Frontal cortex (tissue), 4 donors: ENCODE data around the gene CNNM3. TPM values are rescaled to one million over a fixed set of nuclear protein-coding genes. Genes with fewer than 3 reads are reported as not detected.
A peak's percentile ranks its signal among the peaks of the same experiment; 100 is the strongest.
"Not testable (repeated sequence)": the region's sequence is repeated elsewhere in the genome, so short reads cannot be mapped to it uniquely, and the experiment has no call there.

Source experiments
- DNase-seq, 2 donors: peaks; one replicate each; pipeline ENCODE4 v3.0.0; 2012; ENCODE audit warnings: low spot score in 2 of 2
- FAIRE-seq: peaks from 2 replicates; lab custom pipeline; 2012; peaks lifted over from hg19 to GRCh38; lab: Jason Lieb, UNC
- total RNA-seq: library from RNA; depleted of rRNA; stranded (reverse); fragments of >200 nt; gene quantifications from one replicate; pipeline ENCODE4 v1.2.3, GENCODE V29; 2014
- donor health status: control.
- donor health status: control.
- donor health status: control.

The CNNM3 gene
- total RNA-seq, result 11.8 TPM

DNA sequence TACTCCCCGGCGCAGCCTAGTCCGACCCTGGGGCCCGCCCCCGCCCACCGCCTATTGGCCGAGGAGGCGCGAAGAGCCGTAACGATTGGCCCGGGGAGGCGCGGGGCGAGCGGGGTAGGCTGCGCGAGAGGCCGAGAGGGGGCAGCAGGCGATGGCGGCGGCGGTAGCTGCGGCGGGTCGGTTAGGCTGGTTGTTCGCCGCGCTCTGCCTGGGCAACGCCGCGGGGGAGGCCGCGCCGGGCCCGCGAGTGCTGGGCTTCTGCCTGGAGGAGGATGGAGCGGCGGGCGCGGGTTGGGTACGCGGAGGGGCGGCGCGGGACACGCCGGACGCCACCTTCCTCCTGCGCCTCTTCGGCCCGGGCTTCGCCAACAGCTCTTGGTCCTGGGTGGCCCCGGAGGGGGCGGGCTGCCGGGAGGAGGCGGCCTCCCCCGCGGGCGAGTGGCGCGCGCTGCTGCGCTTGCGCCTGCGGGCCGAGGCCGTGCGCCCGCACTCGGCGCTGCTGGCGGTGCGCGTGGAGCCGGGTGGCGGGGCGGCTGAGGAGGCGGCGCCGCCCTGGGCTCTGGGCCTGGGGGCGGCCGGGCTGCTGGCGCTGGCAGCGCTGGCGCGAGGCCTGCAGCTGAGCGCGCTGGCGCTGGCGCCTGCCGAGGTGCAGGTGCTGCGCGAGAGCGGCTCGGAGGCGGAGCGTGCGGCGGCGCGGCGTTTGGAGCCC, at the start of gene CNNM3:
Gene CNNM3, plus strand, starts transcription at position 142 of the 709 bp plus-strand sequence. Its CDS starts 10 bp downstream, at position 152.
- DNase-seq (peak; percentile 99), FAIRE-seq (no peak)

DNA sequence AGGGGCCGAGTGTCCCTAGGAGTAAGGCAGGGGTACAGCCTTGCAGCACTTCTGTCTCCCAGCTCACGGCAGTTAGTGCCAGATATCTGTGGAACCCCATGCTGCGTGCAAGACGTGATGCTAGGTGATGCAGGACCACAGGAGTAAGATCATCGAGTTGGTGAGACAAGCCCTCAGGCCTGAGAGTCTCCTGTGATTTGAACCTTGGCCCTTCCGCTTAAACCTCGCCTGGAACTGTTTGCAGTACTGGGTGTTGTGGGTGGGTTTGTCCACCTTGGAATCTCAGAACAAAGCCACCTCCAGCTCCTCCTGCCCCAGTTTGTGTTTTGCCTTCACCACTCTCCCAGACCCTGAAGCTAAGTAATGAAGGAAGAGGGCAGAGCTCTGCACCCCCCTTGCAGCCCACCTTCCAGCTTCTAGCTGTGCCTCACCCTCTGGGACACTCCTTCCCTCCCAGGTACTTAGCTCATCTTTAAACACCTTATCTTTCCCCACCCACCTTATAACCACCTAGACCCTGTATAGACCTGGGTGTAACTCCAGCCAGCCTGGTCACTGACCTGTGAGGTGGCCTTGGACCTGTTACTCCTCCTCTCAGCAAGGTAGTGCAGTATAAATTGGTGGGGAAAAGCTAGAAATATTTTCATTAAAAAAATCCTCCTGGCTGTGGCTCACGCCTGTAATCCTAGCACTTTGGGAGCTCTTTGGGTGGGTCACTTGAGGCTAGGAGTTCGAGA, 48.8 kb upstream of the CNNM3 start:
- no peak for FAIRE-seq

DNA sequence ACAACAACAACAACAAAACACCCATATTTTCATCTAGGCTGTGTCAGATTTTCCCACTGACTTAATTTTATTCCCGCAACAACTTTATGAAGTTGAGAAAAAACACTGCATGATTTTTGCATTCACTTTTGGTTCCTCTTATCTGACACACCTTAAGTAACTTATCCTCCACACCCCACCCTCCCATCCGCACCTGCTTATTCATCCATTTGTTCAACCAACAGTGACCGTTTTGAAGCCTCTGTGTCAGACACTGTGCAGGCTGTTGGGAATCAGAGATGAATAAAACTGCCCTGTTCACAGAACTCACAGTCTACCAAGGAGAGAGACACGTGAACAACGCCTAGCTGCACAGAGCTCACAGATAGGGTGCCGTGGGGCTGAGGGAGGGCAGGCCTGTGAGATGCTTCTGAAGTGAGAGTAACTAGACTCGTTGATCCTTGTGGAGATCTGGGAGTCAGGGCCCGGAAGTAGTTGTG, 47.9 kb upstream of the CNNM3 start:
- no peak for DNase-seq

More for the DNA sequence above, 48.8 kb upstream of the CNNM3 start:
- DNase-seq, result no peak

DNA sequence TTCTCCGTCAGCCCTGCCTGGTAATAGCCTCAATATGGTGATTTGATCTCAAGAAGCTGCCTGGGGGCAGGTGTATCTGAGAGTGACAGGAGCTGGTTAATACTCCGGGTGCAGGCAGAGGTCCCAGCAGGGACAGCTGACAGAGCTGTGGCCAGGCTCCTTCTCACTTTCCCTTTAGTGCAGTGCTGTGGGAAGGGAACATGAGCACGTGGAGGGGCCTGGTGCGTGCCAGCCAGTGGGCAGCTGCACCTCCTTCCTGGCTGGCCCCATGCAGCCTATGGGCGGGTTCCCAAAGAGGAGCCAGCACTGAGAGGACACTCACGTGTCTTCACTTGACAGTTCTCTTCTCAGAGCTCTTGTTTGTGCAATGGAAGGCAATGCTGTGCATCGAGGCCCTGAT, 46.3 kb upstream of the CNNM3 start:
- FAIRE-seq (no peak), DNase-seq (peak; percentile 35 to 54)

More for the DNA sequence above, 47.9 kb upstream of the CNNM3 start:
- no peak for FAIRE-seq

DNA sequence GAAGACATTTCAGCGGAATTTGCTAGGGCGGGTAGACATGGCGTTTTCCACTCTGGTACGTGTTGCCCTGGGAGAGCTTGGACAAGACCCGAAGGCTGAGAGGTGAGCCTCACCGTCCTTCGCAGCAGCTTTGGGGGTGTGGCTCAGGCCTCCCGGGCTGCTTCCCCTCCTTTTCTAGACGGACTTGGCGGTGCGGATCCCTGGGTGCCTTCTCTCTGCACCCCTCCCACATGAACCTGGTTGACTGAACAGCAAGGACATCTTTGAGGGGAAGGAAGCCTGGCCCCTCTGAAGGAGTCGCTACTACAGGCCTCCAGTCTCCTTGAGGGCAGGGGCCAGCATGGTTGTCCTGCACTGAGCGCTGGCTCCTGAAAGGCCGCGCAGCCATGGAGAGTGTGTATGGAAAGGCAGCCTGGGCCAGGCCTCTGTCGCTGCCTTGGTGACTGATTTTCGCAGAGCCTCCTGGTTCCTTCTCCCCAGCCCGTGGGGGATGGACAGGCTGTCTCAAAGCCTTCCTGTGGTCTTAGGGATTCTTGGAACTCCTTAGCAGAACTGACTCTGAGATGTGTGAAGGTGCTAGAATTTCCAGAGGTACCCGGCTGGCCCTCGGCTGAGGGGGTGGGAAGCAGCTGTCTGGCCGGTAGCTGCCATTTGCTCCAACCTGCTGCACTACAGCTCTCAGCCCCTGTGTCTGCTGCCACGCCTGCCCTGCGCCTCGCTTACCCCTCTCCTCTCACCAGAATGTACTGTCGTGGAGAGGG, 45.4 kb upstream of the CNNM3 start:
- FAIRE-seq (no peak), DNase-seq (no peak)

DNA sequence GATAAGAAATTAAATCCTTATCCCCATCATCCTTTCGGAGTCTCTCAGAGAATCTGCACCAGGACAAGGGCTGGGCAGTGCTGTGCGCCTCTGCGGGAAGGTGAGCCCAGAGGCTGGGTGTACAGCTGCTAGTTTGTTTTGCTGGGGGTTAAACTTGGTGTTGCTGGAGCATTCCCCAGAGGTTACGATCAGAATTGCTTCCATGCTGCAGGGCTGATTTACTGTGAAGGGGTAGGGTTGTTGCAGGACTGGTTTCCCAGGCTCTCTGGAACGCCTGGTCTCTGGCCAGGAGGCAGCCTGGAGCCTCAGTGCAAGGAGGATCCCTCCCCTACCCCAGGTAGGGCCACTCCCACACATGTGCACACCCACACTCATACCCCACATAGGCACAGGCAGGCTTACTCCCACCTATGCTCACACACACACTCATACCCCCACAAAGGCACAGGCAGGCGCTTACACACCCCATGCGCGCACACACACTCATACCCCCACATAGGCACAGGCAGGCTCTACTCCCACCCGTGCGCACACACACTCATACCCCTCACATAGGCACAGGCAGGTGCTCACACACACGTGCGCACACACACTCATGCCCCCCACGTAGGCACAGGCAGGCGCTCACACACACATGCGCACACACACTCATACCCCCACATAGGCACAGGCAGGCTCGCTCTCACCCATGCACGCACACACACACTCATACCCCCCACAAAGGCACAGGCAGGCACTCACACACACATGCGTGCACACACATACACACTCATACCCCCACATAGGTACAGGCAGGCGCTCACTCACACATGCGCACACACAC, 44.1 kb upstream of the CNNM3 start:
- DNase-seq, result no peak

DNA sequence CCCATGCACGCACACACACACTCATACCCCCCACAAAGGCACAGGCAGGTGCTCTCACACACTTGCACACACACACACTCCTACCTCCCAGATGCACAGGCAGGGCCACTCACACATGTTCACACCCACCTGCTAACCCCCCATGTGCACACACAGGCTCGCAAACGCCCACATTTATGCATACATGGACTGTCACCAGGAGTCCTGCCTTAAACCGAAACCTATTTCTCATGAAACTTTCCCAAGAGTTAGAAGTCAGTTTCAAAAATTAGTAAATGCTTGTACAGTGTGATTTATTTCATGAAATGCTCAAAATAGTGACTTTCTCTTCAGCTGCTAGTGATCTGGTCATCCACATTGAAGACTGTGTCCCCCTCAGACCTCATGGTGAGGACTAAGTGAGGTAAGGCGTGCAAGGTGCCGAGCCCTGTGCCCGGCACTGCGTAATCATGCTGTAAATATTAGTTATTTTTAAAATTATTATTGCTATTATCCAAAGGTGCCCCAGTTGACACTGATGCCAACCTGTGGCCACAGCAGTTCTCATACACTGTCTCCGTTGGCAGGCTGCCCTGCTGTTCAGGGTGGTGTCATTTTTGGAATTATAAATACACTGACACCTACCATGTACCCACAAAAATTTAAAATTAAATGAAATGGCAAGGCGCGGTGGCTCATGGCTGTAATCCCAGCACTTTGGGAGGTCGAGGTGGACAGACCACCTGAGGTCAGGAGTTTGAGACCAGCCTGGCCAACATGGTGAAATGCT, 43.0 kb upstream of the CNNM3 start:
- DNase-seq, result no peak
- no peak for FAIRE-seq

More for the DNA sequence above, 44.1 kb upstream of the CNNM3 start:
- FAIRE-seq, result no peak

DNA sequence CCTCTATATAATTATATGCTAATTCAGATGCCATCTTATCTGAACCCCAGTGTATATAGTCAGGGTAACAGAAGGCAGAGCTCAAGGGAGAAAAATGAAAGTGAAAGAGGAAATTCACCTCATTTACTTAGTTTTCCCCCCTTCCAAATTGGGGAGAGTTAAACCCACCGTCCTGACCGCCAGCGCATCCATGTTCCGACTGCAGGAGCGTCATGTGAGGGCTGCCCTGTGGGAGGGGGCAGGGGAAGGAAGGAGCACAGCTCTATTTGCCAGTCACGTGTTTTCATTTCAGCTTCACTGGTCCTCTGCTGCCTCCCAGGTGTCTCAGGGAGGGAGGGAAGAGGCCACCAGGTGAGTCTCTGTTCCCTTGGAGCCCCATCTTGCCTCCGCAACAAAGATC, 42.1 kb upstream of the CNNM3 start:
- DNase-seq (no peak), FAIRE-seq (no peak)

DNA sequence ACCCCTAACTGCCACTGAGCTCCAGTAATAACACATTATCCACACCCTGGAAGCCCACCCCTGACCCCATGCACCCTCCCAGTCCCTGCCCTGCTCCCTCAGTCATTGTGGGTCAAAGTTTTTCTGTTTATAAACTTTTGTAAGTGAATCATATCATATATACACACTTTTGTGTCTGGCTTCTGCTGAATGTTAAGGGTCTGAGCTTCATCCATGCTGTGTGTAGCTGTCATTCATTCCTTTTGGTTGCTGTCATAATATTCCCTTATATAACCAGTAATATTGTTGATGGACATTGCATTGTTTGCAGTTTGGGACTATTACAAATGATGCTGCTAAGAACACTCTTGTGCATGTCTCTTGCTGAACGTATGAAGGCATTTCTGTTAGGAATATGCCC, 40.9 kb upstream of the CNNM3 start:
- DNase-seq (no peak), FAIRE-seq (no peak)

DNA sequence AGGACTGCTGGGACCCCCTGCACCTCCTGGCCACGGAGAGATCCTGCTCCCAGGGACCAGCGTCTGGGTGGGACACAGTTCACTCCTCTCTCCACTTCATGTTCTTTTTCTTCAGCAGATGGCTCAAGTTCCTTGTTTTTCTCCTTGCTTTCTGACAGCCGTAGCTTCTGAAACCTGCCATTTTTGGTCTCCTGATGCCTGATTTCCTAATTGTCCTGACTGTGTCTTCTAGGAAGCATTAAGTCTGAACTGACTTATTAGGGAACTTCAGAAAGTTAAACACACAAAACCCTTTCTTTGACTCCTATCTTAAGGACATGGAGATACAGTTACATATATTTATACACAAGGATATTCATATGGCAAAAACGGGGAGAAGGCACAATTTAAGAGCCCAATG, 32.7 kb upstream of the CNNM3 start:
- no peak for FAIRE-seq

DNA sequence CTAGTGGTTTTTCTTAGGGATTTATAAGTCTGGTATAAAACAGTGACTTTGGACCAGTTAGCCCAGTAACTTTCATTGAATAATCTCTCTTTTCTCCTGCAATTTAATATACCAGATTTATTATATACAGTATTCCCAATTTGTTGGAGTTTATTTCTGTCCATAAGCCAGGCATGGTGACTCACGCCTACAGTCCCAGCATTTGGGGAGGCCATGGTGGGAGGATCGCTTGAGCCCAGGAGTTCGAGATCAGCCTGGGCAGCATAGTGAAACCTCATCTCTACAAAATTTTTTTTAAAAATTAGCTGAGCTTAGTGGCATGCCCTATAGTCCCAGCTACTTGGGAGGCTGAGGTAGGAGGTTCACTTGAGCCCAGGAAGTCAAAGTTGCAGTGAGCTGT, 28.7 kb upstream of the CNNM3 start:
- FAIRE-seq (no peak), DNase-seq (no peak)

More for the DNA sequence above, 32.7 kb upstream of the CNNM3 start:
- no peak for DNase-seq

DNA sequence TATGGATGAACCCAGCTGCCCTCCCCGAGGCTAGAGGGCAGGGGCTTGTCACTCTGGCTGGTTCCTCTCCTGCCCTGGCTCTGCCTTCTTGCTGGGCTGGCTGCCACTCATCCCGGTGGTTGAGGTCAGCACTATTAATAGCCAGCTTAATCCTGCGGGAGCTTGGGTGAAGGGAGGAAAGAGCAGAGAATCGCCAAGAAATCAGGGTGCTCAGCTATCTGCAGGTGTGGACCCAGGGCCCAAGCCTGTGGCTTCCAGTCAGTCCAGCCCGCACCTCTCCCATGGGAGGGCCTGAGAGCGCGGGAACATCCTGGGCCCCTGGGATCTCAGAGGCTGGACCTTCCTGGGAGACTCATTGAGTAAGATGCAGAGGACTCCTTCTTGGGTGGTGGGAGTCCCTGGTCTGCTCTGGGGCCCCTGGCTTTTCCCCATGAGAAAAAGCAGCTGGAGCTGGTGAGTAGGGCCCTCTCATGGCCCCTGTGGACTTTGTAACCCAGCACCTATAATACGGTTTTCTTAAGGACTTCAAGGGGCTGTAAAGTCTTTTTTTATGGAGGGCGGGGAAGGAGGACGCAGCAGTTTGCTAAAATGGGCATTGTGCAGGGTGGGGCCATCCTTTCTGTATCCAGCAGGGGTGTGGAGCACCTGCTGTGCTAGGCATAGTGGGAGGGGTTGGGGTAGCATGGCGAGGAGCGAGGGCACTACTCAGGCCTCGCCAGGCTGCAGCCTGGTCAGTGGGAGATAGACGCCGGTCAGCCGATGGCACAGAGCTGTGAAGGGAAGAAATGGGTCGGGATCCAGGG, 27.4 kb upstream of the CNNM3 start:
- DNase-seq (peak in 1 of 2 donors; percentile 54), FAIRE-seq (no peak)

DNA sequence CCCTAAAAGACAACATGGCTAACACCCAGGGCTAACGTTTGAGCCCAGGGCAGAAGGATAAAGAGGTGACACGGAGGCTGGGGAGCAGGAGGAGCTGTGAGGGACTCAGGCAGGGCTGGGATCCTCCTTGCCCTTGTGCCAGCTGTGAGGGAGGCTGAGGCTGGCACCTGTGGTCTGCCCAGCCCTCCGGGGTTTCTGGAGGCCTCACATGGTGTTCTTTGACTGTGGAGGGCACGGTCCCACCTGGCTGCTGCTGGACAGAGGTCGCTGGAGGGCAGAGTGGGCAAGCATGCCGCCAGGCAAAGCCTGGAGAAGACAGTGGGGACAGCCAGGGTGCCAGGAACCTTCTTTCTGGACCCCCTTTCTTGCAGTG, 26.8 kb upstream of the CNNM3 start:
- DNase-seq, result no peak
- FAIRE-seq, result no peak

DNA sequence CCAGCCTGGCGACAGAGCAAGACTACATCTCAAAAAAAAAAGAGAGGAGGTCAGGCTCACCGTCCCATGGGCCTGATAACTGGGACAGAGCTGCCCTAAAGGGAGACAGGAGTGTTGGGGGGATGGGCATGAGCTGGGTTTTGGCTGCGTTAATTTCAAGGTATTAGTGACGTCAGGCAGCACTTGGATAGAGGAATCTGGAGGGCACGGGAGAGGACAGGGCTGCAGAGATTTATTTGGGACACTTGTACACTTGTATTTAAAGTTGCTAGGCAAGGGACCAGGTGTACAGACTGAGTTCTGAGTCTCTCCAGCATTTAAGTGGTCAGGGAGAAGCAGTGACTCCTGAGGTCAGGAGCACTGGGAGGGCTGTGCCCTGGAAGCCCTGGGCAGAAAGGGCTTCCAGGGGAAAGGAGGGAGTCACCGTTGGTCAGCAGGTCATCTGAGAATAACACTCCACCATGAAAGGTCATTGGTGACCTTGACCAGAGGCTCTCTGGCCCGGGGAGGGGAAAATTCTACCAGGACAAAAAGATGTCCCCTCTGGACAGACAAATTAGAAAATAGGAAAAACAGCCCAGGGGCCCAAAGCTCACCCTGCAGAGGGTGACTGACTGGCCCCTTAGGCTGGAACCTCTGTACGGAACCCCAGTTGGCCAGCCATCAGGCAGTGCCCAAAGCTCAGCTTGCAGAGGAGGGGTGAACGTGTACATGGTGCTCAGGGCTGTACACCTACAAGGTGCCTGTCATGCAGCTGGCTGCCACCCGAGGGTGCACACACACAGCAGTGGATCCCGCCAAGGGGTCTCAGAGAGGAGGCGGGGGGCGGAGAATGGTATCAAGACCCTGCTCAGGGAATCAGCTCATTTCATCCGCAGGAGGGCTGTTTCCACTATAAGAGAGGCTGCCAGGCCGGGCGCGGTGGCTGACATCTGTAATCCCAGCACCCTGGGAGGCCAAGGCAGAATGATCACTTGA, 23.0 kb upstream of the CNNM3 start:
- FAIRE-seq (no peak), DNase-seq (no peak)

DNA sequence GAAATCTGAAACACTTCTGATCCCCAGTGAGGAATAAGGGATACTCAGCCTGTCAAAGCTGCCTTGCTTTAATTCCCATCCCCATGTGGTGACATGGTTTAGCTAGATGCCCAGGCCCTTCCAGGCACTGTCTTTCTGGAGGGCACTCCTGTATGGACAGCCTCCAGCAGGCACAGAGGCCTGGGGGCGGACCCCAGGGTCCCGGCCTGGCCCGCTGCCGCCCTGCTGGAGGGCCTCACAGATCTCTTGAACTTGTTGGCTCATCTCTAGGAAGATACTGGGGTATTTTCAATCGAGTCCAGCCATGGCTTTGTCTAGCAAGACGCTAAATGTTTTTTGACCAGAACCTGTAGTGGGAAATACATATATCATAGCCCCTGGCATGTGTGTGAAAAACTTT, 21.0 kb upstream of the CNNM3 start:
- FAIRE-seq, result no peak
- no peak for DNase-seq

DNA sequence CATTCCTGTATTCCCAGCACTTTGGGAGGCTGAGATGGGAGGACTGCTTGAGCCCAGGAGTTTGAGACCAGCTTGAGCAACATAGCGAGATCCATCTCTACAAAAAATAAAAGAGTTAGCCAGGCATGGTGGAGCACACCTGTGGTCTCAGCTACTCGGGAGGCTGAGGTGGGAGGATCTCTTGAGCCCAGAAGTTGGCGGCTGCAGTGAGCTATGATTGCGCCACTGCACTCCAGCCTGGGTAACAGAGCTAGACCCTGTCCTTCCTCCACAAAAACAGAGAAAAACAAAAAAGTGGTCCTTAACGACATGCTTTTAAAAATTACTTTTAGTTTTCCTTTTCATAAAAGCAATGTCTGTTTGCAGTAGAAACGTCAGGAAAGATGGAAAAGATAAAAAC, 19.6 kb upstream of the CNNM3 start:
- DNase-seq, FAIRE-seq: not testable (repeated sequence)

DNA sequence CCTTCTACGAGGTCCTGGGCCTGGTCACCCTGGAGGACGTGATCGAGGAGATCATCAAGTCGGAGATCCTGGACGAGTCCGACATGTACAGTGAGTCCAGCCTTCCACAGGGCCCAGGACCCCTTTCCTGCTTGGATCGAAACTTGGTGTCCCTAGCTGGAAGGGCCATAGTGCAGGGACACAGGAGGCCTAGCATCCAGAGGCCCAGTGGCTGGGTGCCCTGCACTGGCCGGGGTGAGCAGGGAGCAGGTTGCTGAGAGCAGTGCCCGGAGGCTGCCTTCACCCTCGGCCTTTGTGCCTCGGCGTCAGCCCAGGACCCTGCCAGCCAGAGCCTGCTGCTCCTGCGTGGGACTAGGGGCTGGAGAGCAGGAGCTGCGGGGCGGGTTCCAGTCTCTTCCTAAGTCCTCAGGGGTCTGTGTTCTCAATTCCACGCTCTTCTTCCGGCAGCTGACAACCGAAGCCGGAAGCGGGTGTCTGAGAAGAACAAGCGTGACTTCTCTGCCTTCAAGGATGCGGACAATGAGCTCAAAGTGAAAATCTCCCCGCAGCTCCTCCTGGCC, 18.9 kb upstream of the CNNM3 start:
- FAIRE-seq, result no peak
- no peak for DNase-seq
